Heart left ventricle (tissue), 13 donors: ENCODE results near the gene ITPR2.

ENCODE experiments used
- POLR2A ChIP-seq, 2 donors: fragments of 450-650 bp; IDR thresholded peaks; one replicate each; pipeline ENCODE4 v1.6.1; 2017; ENCODE audit warnings: antibody characterized with exemption in 2 of 2, mild to moderate bottlenecking in 2 of 2, moderate library complexity in 2 of 2
- TF ChIP-seq, protein P1 (sequence below), 12 donors: fragments of 200-600 bp; sonication (generic) in 4 of 12; IDR thresholded peaks; one replicate each; pipeline versions ENCODE4 v1.5.0 to v1.8.0; 2018 to 2022; ENCODE audit warnings: antibody characterized with exemption in 12 of 12, mild to moderate bottlenecking in 5 of 12
- donor health status: ischemic (EF 13 %, LVEDD 7.1; RV severe dilation, severe dysfunction).
- donor health status: DM: no; HTN: yes; CAD: no.
- donor health status: DM: no; HTN: no; CAD: no.
- donor health status: ischemic (EF 25% LVEDD 6.9; RV normal size, moderate dysfunction).
- donor health status: ischemic (EF 25% LVEDD 5.7; RV mildly dilated, moderate dysfunction).
- donor health status: ischemic (EF 35%, LVEDD 5.7; RV mildly dilated, moderate dysfunction).
- donor health status: nonischemic (EF 11% LVEDD 7.7; RV severe dilation, severe dysfunction).
- donor health status: DM: yes; HTN: yes; CAD: no.
- donor health status: PGD.
- donor health status: ischemic (EF 29% LVEDD 5.4; RV normal size, mild dysfunction).
- donor health status: nonischemic (EF 23%, LVEDD 6.1; RV moderate dilation, normal function).

GRCh38 chr12:26428420-26428819 is 404.6 kb downstream of the ITPR2 start:
- TF ChIP-seq, protein P1, sequence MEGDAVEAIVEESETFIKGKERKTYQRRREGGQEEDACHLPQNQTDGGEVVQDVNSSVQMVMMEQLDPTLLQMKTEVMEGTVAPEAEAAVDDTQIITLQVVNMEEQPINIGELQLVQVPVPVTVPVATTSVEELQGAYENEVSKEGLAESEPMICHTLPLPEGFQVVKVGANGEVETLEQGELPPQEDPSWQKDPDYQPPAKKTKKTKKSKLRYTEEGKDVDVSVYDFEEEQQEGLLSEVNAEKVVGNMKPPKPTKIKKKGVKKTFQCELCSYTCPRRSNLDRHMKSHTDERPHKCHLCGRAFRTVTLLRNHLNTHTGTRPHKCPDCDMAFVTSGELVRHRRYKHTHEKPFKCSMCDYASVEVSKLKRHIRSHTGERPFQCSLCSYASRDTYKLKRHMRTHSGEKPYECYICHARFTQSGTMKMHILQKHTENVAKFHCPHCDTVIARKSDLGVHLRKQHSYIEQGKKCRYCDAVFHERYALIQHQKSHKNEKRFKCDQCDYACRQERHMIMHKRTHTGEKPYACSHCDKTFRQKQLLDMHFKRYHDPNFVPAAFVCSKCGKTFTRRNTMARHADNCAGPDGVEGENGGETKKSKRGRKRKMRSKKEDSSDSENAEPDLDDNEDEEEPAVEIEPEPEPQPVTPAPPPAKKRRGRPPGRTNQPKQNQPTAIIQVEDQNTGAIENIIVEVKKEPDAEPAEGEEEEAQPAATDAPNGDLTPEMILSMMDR (IDR thresholded peaks at IDR 0.05): no peak
- TF ChIP-seq POLR2A (IDR thresholded peaks at IDR 0.05): no peak
